IPS-18c (cell line): Measurements from ENCODE around the gene BMP3.
"Not testable (repeated sequence)": the region's sequence is repeated elsewhere in the genome, so short reads cannot be mapped to it uniquely, and the experiment has no call there.

Experiments used
- H3K4me3 ChIP-seq: 2 replicates; pipeline ENCODE4 v1.7.0; 2013; ENCODE audit warnings: low read depth, mild to moderate bottlenecking, low read length, moderate library complexity; ENCODE audit not compliant: insufficient read depth
- H3K9me3 ChIP-seq: one replicate; pipeline ENCODE4 v1.6.1; 2013; ENCODE audit warnings: mild to moderate bottlenecking, low read length, moderate library complexity; ENCODE audit not compliant: control insufficient read depth, insufficient read depth

The BMP3 gene

DNA sequence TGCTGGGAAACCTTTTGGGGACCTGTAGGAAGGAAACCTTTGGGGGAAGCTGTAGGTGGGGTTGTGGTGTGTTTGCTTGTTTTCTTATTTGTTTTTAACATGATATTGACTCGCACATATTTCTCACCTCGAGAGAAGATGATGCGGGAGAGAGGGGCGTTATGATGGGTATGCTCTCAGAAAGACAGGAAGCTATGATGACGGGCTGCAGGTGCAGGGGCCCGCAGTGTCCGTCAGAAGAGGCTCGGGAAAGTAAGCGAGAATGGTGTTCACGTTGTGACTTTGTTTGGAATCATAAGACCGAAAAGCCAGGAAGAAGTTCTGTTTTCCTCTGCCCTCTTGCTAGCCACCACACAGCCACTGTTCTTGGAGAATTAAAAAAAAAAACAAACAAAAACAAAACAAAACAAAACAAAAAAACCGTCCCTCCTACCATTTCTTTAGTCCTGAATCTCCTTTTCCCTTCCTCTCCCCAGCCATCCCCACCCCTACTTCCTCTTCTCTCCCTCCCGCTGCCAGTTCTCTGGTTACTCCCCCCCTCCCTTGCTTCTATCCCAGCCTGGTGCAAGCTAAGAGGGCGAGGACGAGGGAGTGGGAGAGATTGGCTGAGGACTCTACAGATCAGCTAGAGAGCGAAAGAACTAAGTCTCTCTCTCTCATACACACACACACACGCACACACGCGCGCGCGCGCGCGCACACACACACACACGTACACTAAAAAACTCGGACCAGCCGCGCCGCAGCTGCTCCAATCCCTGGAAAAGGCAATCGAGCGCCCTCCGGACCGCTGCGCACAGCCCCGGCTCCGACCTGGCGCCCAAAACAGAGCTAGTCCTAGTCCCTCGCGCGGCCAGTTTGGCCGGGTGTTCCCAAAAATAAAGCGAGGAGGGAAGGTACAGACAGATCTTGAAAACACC, at the start of gene BMP3:
BMP3 (plus strand) TSS at position 648 of the 920 bp plus-strand sequence. CDS start 577 bp downstream, outside the sequence.
- Histone ChIP-seq H3K4me3 (peak within 1 kb of the TSS; percentile 69), H3K9me3 (peaks cover 2% of the 10 kb centered on the region)

DNA sequence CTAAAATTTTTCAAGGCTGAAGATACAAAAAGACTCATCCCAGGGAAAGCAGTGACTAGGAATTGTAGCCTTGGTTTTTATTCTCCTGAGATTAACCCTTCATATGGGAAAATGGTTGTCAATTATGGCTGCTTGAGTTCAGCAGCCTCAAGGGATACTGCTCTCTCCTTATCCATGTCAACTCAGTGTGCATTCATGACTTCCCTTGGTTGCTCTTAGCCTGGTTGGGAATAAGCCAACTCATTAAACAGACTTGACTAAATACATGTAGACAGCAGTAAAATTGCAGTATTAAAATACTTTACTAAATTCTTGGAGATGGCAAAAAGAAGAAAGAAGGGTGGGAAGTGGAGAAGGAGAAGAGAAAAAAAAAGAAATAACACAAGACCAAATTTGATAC, 44.5 kb upstream of the BMP3 start:
- Histone ChIP-seq H3K9me3 (peaks cover 3% of the 10 kb centered on the region), H3K4me3 (no peak overlapping the region)

GRCh38 chr4:80989921-80990544, 40.5 kb upstream of the BMP3 start:
- no peak overlapping the region for H3K4me3 ChIP-seq
- H3K9me3 ChIP-seq, result no peaks in the 10 kb centered on the region

DNA sequence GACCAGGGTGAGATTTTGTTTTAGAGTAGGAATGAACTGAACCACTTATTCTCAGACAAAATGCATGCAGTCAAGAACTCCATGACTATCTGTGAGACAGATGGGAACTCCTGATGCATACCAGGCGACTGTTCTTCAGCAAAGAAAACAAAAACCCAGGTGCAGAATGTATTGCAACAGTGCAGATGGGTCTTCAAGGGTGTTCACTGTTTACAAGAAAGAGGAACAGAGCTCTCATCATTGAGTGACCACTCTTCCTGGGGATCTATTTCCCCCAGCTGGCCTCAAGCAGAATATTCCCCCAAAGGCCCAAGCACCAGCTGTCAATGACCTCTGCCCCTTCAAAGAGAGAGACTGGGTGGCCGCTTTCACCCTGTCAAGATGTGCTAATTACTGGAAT, 39.7 kb upstream of the BMP3 start:
- no peak overlapping the region for H3K4me3 ChIP-seq
- H3K9me3 ChIP-seq, result no peaks in the 10 kb centered on the region

DNA sequence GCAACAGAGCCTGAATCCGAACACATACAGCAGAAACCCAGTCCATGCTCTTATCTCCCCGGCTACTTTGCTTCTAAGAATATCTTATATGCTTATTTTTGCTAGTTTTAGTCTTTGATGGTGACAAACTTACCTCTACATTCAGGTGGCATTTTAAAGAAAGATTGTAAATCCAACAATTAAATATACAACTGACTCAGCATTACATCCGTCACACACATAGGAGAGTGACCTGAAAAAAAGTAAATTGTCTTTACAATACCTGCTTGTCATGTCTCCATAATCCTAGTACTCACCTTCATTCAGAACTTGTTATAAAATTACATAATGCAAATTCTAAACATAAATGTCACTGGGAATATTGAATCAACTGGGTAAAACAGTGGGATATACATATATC, 30.6 kb upstream of the BMP3 start:
- H3K4me3 ChIP-seq, result no peak overlapping the region
- H3K9me3 ChIP-seq, result no peaks in the 10 kb centered on the region

DNA sequence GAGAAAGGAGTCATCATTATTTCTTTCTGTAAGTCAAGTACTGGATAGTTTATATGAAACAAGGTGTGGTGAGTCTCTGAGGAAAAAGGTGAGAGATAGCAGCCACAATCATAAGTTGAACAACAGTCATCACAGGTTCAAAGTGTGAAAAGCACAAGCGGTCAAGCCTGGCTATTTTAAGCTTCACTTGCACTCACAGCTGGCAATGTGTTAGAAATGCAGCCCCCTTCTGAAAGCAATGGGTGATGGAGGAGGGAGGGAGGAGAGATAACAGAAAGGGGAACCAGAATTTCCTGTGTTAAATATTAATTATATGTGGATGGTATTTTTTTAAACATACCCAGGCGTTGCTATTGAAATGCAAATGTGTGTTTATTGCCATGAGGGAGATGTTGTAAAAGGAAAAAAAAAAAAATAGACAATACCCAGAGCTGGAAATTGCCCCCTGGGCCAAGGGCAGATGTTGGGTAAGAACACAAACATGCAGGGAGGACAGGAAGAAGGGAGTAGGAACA, 26.9 kb upstream of the BMP3 start:
- Histone ChIP-seq H3K4me3 (no peak overlapping the region), H3K9me3 (no peaks in the 10 kb centered on the region)

GRCh38 chr4:81007417-81007816, 23.1 kb upstream of the BMP3 start:
- H3K9me3 ChIP-seq, result no peaks in the 10 kb centered on the region
- H3K4me3 ChIP-seq, result no peak overlapping the region

- not testable (repeated sequence) for H3K9me3 ChIP-seq, H3K4me3 ChIP-seq
These were observed 13.9 kb upstream of the BMP3 start for GRCh38 chr4:81016566-81016965.

DNA sequence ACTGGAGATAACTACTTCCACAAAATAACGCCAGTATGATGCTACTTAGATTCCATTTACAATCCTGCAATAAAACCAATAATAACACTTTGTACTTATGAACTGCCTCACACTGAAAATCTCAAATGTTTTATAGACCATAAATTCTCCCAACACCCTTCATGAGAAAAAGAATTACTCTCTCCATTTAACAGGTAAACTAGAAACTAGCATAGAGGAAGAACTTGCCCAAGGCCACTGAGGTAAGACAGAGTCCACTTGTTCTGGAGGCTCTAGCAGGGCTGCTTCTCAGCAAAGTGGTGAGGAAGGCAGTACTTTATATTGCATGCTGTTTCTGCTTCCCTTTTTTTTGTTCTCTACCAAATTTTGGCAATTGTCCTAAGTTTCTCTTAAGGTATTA, 11.5 kb upstream of the BMP3 start:
- no peak overlapping the region for H3K4me3 ChIP-seq
- no peaks in the 10 kb centered on the region for H3K9me3 ChIP-seq

DNA sequence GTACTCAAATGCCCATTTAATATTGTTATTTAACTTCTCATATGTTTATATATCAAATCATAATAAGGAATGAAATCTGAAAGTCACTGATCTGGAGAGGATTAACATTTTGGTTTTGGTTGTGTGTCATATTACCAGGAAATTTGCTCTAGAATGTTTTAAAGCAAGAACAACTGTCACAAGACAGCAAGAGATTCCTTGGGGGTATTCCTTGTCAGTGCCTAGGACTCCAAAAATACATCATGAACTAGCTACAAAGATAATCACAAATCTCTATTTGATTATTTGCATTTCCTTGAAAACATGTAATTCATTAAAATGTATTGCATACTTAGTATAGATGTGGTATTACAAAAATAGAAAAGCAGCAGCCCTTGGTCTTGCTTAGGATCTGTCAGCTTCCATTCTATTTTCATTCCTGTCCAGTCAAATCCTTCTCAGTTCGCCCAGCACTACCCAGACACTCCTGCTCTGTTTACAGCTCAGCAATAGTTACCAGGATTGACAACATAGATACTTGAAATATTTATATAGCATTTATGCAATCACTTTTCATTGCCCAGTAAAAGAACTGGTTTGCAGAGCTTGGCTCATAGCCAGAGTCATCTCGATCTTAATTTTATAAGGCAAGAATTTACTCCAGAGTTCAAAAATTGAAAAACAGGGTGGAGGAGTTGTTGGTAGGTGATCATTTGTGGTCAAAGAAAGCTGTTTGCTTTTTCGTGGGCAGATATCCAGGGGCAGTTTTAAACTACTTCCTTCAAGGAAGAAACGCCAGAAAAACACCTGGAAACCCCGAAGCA, 9.2 kb upstream of the BMP3 start:
- Histone ChIP-seq H3K4me3 (no peak overlapping the region), H3K9me3 (no peaks in the 10 kb centered on the region)

GRCh38 chr4:81021981-81022380, 8.5 kb upstream of the BMP3 start:
- Histone ChIP-seq H3K9me3 (no peaks in the 10 kb centered on the region), H3K4me3 (no peak overlapping the region)

- Histone ChIP-seq H3K9me3 (no peaks in the 10 kb centered on the region), H3K4me3 (no peak overlapping the region)
These were observed 7.0 kb upstream of the BMP3 start for GRCh38 chr4:81023484-81023883.

- peaks cover 2% of the 10 kb centered on the region for H3K9me3 ChIP-seq
- peak overlapping the region; percentile 69 for H3K4me3 ChIP-seq
These were observed 678 bp downstream of the BMP3 start for GRCh38 chr4:81030981-81031791.

DNA sequence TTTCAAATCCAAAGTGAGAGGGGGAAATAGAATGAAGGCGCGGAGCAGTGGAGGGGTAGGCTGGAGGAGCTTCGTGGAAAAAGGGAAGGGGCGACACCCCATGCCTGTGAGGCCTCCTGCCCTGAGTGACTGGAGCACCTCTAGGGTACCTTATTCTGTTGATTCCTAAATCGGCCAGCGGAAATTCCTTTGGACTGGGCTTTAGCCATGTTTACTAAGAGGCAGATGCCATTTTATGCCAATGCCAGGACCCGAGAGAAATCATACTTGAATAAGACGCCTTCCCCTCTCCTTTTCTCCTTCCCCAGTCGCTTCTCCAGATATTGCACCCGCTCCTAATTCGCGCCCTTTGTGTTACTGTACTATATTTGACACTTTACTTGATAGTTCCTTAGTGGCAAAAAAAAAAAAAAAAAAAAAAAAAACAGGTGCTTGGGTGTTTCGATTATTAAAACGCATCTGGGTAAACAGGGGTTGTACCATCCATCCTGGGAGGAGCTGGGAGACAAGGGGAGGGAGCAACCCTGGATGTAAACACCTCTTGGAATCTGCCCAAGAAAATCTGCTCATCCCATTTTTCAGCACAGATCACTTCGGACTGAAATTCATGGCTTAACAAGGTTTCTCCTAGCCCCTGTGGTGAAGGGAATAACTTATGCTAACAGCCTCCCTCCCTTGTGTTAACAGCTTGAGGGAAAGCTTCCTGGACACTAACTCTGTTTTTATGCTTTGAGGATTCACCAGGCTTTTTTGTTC, 1.5 kb downstream of the BMP3 start:
- Histone ChIP-seq H3K4me3 (peak overlapping the region; percentile 69), H3K9me3 (peaks cover 2% of the 10 kb centered on the region)

DNA sequence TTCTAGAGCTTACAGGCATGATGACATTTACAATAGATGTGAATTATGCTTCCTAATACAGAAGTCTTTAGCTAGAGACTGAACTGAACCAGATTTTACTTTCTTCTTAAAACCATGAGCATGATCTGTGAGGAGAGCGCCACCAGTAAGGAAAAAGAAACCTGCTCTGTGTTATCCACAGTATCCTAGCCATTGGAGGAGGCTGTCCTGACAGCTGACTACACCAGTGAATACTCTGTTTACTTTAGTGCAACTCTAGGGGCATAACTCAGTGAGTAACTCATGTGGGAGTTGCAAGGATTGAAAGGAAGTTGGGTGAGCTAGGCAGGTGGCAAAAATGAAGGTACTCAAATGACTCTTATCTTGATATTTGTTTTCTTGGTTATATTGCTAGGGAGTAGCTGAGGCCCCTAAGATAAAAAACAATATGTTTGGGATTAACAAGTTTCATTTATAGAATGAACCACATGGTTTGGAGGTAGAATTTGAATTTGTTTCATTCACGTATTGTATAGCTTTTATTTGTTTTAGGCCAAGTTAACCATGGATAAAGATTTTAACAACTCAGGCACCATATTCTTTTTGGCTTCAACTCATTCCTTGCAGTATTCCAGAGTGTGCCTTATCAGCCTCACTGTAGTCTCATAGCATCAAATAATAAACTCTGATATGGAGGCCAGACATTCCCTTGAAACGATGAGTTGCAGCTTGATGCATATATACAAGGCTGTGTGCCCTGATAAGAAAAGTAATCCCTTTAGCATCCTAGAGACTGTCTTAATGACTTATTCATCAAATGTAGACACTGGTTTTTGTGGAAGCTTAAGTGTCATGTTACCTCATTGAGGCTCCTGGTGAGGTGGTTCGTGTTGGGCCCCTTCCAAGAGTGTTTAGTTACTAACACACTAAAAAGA, 2.5 kb downstream of the BMP3 start:
- no peak overlapping the region for H3K4me3 ChIP-seq

More for the DNA sequence above, 2.5 kb downstream of the BMP3 start:
- H3K9me3 ChIP-seq, result peaks cover 2% of the 10 kb centered on the region
